ENCODE measurements around the gene VIPR2. TPM values are rescaled to one million over a fixed set of nuclear protein-coding genes. Genes with fewer than 3 reads are reported as not detected.

The VIPR2 gene
- total RNA-seq, 1 experiment from 2014 or later, result not detected

DNA sequence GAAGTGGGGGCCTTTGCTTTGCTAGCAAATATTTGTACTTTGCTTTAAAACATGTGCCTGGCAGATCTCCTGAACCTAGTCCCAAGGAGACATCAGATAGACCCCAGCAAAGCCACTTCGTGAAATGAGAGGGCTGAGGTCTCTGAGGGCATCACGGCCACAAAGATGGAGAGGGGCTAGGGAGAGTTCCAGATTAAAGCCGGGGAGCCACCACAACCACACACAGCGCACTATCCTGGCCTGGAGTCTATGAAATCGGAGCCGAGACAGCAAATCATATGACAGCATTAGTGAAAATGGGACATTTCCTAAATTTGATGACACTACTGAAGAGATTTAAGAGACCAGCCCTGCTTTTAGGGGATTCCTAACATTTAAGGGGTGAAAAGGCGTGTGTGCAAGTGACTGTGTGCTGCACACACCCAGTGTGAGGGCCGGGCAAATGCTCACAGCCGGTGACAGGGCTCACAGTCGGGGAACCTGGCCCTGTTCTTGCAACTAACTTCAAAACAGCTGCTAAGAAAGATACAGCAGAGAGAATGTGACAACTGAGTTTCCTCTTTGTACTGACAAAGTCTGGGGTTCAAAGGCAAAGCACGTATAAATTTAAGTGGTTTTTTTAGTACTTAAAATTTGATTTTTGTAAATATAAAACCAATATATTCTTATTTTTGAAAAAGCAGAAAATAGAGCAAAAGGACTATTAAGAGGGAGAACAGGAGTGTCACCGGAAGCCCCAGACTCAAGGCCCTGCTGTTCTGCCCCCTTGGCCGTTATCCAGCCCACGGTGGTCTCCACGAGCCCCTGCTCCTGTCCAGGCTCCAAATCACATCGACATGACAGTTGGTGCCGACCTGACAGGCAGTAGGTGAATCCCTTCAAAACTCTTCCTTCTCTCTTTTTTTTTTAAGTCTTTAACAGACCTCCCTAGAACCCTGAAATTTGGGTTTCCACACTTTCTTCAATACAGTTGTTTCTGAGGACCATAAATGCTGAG, 49.5 kb downstream of the VIPR2 start:
- H4K20me1 ChIP-seq (ENCODE audit: insufficient read depth), result 0 out of 2 replicates have a peak, but pooled peaks cover 4% of the 10 kb centered on the region
- ChIA-PET POLR2A (ENCODE audit: unreplicated experiment) (no interaction called here), CTCF (no interaction called here)
- no peak overlapping the region for H3K4me3 ChIP-seq
- no peaks in the 10 kb centered on the region for H3K9me3 ChIP-seq (ENCODE audit: insufficient read depth, low read depth)
- H3K27me3 ChIP-seq (ENCODE audit: insufficient read depth, low read depth), result peaks cover 94% of the 10 kb centered on the region
- H3K36me3 ChIP-seq (ENCODE audit: low read depth), result no peaks in the 10 kb centered on the region
- H3K4me1 ChIP-seq (replicated peaks; ENCODE audit: insufficient read depth), result no peaks in the 10 kb centered on the region
- H3K79me2 ChIP-seq (ENCODE audit: low read depth), result no peaks in the 10 kb centered on the region
- DNase-seq, result no peak
- H3K9me2 ChIP-seq (ENCODE audit: insufficient read depth), result no peaks in the 10 kb centered on the region
- no peak overlapping the region for H3K27ac ChIP-seq
- H2AFZ ChIP-seq, result no peak overlapping the region
- no peak overlapping the region for H3K4me2 ChIP-seq
- TF ChIP-seq EZH2 (IDR thresholded peaks at IDR 0.05; ENCODE audit: low read depth), result no peak
- TF ChIP-seq, protein P1, sequence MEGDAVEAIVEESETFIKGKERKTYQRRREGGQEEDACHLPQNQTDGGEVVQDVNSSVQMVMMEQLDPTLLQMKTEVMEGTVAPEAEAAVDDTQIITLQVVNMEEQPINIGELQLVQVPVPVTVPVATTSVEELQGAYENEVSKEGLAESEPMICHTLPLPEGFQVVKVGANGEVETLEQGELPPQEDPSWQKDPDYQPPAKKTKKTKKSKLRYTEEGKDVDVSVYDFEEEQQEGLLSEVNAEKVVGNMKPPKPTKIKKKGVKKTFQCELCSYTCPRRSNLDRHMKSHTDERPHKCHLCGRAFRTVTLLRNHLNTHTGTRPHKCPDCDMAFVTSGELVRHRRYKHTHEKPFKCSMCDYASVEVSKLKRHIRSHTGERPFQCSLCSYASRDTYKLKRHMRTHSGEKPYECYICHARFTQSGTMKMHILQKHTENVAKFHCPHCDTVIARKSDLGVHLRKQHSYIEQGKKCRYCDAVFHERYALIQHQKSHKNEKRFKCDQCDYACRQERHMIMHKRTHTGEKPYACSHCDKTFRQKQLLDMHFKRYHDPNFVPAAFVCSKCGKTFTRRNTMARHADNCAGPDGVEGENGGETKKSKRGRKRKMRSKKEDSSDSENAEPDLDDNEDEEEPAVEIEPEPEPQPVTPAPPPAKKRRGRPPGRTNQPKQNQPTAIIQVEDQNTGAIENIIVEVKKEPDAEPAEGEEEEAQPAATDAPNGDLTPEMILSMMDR (conservative IDR thresholded peaks at IDR 0.05), result no peak
- intact Hi-C loops (cut with micrococcal nuclease; ENCODE audit: unreplicated experiment), result no loop called here
- no peaks in the 10 kb centered on the region for H3F3A ChIP-seq (ENCODE audit: insufficient read depth, low read depth)
- BruUV-seq (replicated peaks), result no TSS peak

DNA sequence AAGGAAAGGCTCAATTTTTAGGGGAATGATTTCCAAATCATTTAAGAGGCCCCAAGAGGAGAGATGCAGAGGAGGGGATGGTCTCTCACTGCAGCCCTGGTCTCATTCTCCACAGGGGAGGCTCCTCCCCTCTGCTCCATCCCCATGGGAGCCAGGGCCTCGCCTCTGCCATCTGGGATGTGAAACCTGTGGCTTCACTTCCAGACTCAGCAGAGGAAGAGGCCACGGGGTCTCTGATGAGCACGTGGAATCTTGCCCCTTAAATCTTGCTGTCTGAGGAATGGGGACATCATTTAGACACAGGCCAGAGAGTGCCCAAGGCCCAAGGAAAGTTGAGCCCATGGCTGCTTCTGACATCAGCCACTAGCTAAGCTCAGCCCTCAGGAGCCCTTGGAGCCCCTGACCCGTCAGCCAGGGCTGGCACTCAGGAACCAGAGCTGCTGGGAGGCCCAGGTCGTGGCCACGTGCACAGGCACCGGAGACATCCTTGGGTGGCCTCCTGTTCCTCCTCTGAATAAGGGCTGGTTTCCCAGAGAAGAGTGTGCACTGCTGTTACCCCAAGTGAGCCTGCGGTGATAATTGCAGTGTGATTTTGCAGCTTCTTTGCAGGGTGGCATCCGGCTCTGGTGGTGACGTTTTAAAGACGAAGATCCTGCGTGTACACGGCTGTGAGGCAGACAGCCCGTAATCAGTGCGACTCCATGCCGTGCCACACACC, 50.5 kb downstream of the VIPR2 start:
- no peak overlapping the region for H3K4me3 ChIP-seq
- H3K36me3 ChIP-seq (ENCODE audit: low read depth), result no peaks in the 10 kb centered on the region
- H3K27ac ChIP-seq, result no peak overlapping the region
- TF ChIP-seq EZH2 (IDR thresholded peaks at IDR 0.05; ENCODE audit: low read depth), result no peak
- TF ChIP-seq, protein P1 (conservative IDR thresholded peaks at IDR 0.05), result no peak
- intact Hi-C loops (cut with micrococcal nuclease; ENCODE audit: unreplicated experiment), result no loop called here
- no peaks in the 10 kb centered on the region for H3K9me2 ChIP-seq (ENCODE audit: insufficient read depth)
- POLR2A ChIA-PET (ENCODE audit: unreplicated experiment), result no interaction called here
- H3F3A ChIP-seq (ENCODE audit: insufficient read depth, low read depth), result no peaks in the 10 kb centered on the region
- H3K9me3 ChIP-seq (ENCODE audit: insufficient read depth, low read depth), result no peaks in the 10 kb centered on the region
- no peak overlapping the region for H3K4me2 ChIP-seq
- H3K79me2 ChIP-seq (ENCODE audit: low read depth), result no peaks in the 10 kb centered on the region
- no TSS peak for BruUV-seq (replicated peaks)
- CTCF ChIA-PET, result no interaction called here
- H2AFZ ChIP-seq, result no peak overlapping the region
- no peak for DNase-seq
- peaks cover 92% of the 10 kb centered on the region for H3K27me3 ChIP-seq (ENCODE audit: insufficient read depth, low read depth)
- H4K20me1 ChIP-seq (ENCODE audit: insufficient read depth), result 0 out of 2 replicates have a peak, but pooled peaks cover 4% of the 10 kb centered on the region
- no peaks in the 10 kb centered on the region for H3K4me1 ChIP-seq (replicated peaks; ENCODE audit: insufficient read depth)

DNA sequence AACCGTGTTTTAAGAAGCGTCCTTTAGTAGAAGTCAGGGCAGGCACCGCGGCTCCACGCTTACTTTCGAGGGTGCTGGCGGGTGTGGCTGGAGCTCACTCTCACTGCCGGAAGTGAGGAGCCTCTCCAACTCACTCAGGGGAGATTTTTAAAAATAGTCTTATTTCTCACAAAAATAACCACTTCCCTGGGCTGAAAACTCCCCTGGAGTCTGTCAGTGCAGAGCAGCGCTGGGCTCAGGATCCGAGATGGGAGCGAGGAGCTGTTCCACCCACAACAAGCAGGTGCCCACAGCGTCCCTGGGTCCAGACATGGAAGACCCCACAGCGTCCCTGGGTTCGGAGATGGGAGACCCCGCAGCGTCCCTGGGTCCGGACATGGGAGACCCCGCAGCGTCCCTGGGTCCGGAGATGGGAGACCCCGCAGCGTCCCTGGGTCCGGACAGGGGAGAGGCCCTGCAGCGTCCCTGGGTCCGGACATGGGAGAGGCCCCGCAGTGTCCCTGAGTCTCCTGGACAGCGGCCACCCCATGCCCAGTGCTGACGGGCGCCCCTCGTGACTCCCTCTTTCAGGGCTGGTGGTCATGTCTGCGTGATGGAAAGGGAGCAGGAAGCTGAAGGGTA, 51.2 kb downstream of the VIPR2 start:
- TF ChIP-seq, protein P1 (conservative IDR thresholded peaks at IDR 0.05), result no peak
- no peak for TF ChIP-seq EZH2 (IDR thresholded peaks at IDR 0.05; ENCODE audit: low read depth)
- Histone ChIP-seq H3K4me2 (no peak overlapping the region), H3K4me1 (replicated peaks; ENCODE audit: insufficient read depth) (no peaks in the 10 kb centered on the region), H3K36me3 (ENCODE audit: low read depth) (no peaks in the 10 kb centered on the region), H3K79me2 (ENCODE audit: low read depth) (no peaks in the 10 kb centered on the region), H4K20me1 (ENCODE audit: insufficient read depth) (0 out of 2 replicates have a peak, but pooled peaks cover 4% of the 10 kb centered on the region), H3K27me3 (ENCODE audit: insufficient read depth, low read depth) (peaks cover 86% of the 10 kb centered on the region), H2AFZ (no peak overlapping the region), H3K27ac (no peak overlapping the region), H3F3A (ENCODE audit: insufficient read depth, low read depth) (no peaks in the 10 kb centered on the region), H3K9me3 (ENCODE audit: insufficient read depth, low read depth) (no peaks in the 10 kb centered on the region), H3K9me2 (ENCODE audit: insufficient read depth) (no peaks in the 10 kb centered on the region), H3K4me3 (no peak overlapping the region)
- intact Hi-C loops (cut with micrococcal nuclease; ENCODE audit: unreplicated experiment), result no loop called here
- no peak for DNase-seq
- BruUV-seq (replicated peaks), result no TSS peak
- ChIA-PET POLR2A (ENCODE audit: unreplicated experiment) (no interaction called here), CTCF (no interaction called here)
